Measurements from ENCODE around the gene S100A1. TPM values are rescaled to one million over a fixed set of nuclear protein-coding genes. Genes with fewer than 3 reads are reported as not detected.

S100A1 gene
- total and polyA plus RNA-seq, 2 of the 8 experiments (the other 6 are each of a cell fraction or from before 2014, with no cell fraction given) = 2.0 TPM; not detected in 1

DNA sequence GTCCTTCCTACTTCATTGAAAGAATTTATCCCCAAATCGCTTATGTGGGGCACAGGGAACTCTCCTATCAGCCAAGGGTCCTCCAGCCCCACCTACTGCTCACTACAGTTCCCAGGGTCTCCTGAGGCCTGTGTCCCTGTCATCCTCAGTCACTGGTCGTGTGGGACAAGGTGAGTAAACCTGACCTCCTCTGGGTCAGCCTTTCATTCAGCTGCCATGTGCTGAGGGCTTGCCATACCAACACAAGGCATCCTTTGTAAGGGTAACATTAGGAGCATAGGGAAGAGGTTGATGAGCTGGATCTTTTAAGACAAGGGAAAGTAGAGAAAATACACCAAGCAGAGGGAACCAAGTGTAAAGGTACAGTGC, 19.1 kb downstream of the S100A1 start:
- H2BK20ac ChIP-seq (ENCODE audit: low read length) = no peak overlapping the region
- no peak for DNase-seq (ENCODE audit: low read depth in 1 of 2, low spot score in 2 of 2)
- no peak overlapping the region for H2BK120ac ChIP-seq (replicated peaks; ENCODE audit: low read depth, low read length)
- no peak overlapping the region for H2BK15ac ChIP-seq (ENCODE audit: low read length)
- H4K91ac ChIP-seq (replicated peaks; ENCODE audit: insufficient read length, low read length) = no peak overlapping the region
- no peaks in the 10 kb centered on the region for H3K23me2 ChIP-seq (ENCODE audit: low read depth, low read length)
- H4K8ac ChIP-seq (ENCODE audit: extremely low read depth, insufficient read depth, low read length) = peak overlapping the region; percentile 0; the same call in 1 of the 2 replicates
- H3K56ac ChIP-seq (replicated peaks; ENCODE audit: insufficient read length, low read depth, low read length) = no peak overlapping the region
- no peaks in the 10 kb centered on the region for H3K79me1 ChIP-seq (ENCODE audit: low read depth, low read length)
- H4K20me1 ChIP-seq (replicated peaks in 1 of 2; ENCODE audit: control insufficient read depth in 1 of 2, insufficient read depth in 2 of 2, low read length in 2 of 2) = peaks cover 3% of the 10 kb centered on the region in 2 experiments
- peaks cover 0 to 3% (median 0%) of the 10 kb centered on the region in 4 experiments; a peak in 1 of 7 replicates for H3K4me1 ChIP-seq (replicated peaks in 1 of 4; ENCODE audit: control insufficient read depth in 3 of 4, insufficient read depth in 4 of 4, low read length in 3 of 4)
- POLR2A ChIA-PET (ENCODE audit: partially characterized antibody) = interaction anchor here (0.9 to 16.2 kb wide), 12 partner anchors 11 to 330 kb away, joined by 3 to 343 read pairs (median 4); partner anchors contain the start of genes CHTOP, ILF2, JTB and S100A1
- H3K79me2 ChIP-seq (ENCODE audit: control insufficient read depth in 1 of 2, insufficient read depth in 2 of 2, low read length in 2 of 2) = no peaks in the 10 kb centered on the region
- no peak overlapping the region for H3K14ac ChIP-seq (ENCODE audit: insufficient read length)
- no peak overlapping the region for H3K27ac ChIP-seq (ENCODE audit: low read depth, low read length)
- no peak for FAIRE-seq
- no peak overlapping the region for H3K23ac ChIP-seq (ENCODE audit: insufficient read length)
- H3K4me3 ChIP-seq (ENCODE audit: extremely low read depth in 1 of 4, insufficient read depth in 2 of 4, low read depth in 3 of 4, low read length in 4 of 4) = no peak overlapping the region
- WGBS, 2 experiments (ENCODE audit: extremely low coverage in 1 of 2, insufficient coverage in 1 of 2, insufficient read length in 1 of 2, insufficient replicate concordance in 2 of 2, low coverage in 1 of 2, low lambda C conversion rate in 2 of 2, missing lambda C conversion rate in 1 of 2) = 65% methylated on average over 2 of the region's 2 CpGs; no CpG with 5 or more reads in 1 of the 2 experiments
- peaks cover 23 to 38% (median 35%) of the 10 kb centered on the region in 4 experiments for H3K36me3 ChIP-seq (ENCODE audit: control insufficient read depth in 2 of 4, insufficient read depth in 4 of 4, low read length in 3 of 4)
- H2BK12ac ChIP-seq (ENCODE audit: low read depth, low read length) = no peak overlapping the region
- H3K9me3 ChIP-seq (ENCODE audit: insufficient read depth in 2 of 2, low read depth in 1 of 2, low read length in 1 of 2) = no peaks in the 10 kb centered on the region
- H2AK5ac ChIP-seq (ENCODE audit: low read depth, low read length) = no peak overlapping the region
- no peak overlapping the region for H2BK5ac ChIP-seq (ENCODE audit: low read depth, low read length)
- H4K5ac ChIP-seq (ENCODE audit: insufficient read length, low read depth, low read length) = no peak overlapping the region
- TF ChIP-seq RNF2 (IDR thresholded peaks at IDR 0.05; ENCODE audit: borderline replicate concordance, low read depth, low read length, missing control alignments, poor library complexity, severe bottlenecking) (no peak), RAD21 (IDR thresholded peaks at IDR 0.05 in 1 of 2, conservative IDR thresholded peaks at IDR 0.05 in 1 of 2; ENCODE audit: low read depth in 2 of 2, low read length in 2 of 2) (peak; percentile 2 to 35; a peak in 2 of 4 replicates), CTCF (IDR thresholded peaks at IDR 0.05; ENCODE audit: control extremely low read depth in 1 of 3, insufficient read depth in 1 of 3, low read depth in 1 of 3, low read length in 3 of 3) (peak; percentile 8 to 19 (median 13); a peak in 3 of 4 replicates)
- TF ChIP-seq, protein P1, sequence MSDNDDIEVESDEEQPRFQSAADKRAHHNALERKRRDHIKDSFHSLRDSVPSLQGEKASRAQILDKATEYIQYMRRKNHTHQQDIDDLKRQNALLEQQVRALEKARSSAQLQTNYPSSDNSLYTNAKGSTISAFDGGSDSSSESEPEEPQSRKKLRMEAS (IDR thresholded peaks at IDR 0.05) = no peak
- no peak overlapping the region for H3K9ac ChIP-seq (replicated peaks in 1 of 4; ENCODE audit: extremely low read depth in 1 of 4, low read depth in 3 of 4, low read length in 3 of 4)
- H3K27me3 ChIP-seq (replicated peaks in 1 of 4; ENCODE audit: control insufficient read depth in 3 of 4, extremely low read depth in 1 of 4, insufficient read depth in 3 of 4, low read length in 3 of 4) = no peaks in the 10 kb centered on the region
- no peak overlapping the region for H3K4me2 ChIP-seq (ENCODE audit: insufficient read depth in 1 of 2, low read depth in 2 of 2, low read length in 2 of 2)
- H2AFZ ChIP-seq (ENCODE audit: low read length) = no peak overlapping the region
- H3K18ac ChIP-seq (ENCODE audit: extremely low read depth, low read length) = no peak overlapping the region
- H3K4ac ChIP-seq (replicated peaks; ENCODE audit: insufficient read length, low read depth, low read length) = no peak overlapping the region
- CTCF ChIA-PET (ENCODE audit: partially characterized antibody) = interaction anchor here (0.8 to 3.1 kb wide), 11 partner anchors 9 to 152 kb away, joined by 3 to 13 read pairs (median 5); partner anchors contain the start of genes CHTOP, S100A1, S100A13 and S100A6

Data from H1 (cell line).